GM12878 (cell line): Measurements from ENCODE around the gene ETNK2. TPM values are rescaled to one million over a fixed set of nuclear protein-coding genes. Genes with fewer than 3 reads are reported as not detected.

Experiments
- ATAC-seq: fragments of 200-7000 bp; cut with Tn5 transposase; 3 replicates; pipeline ENCODE4 v1.9.1; 2020; ENCODE audit warnings: mild to moderate bottlenecking, moderate library complexity
- BruUV-seq: library from RNA; stranded (reverse); fragments of 400-500 nt; replicated peaks from 2 replicates; lab custom pipeline; 2021; lab: Mats Ljungman, UMichigan
- CTCF ChIA-PET: fragments of 300-600 bp; sonication (Branson Sonifier 250); formaldehyde crosslinking; extraction: SDS; loops from one replicate; lab custom pipeline; 2021; ENCODE audit warnings: inconsistent platforms; lab: Yijun Ruan, JAX
- POLR2A ChIA-PET: fragments of 350-600 bp; formaldehyde crosslinking; extraction: SDS; loops from one replicate; lab custom pipeline; 2021; ENCODE audit warnings: inconsistent platforms; lab: Charles Lee
- RAD21 ChIA-PET: fragments of 300-600 bp; sonication (Branson Sonifier 250); formaldehyde crosslinking; loops from one replicate; lab custom pipeline; 2023; ENCODE audit warnings: antibody characterized with exemption; ENCODE audit not compliant: unreplicated experiment; lab: Charles Lee
- SMC1A ChIA-PET: fragments of 300-600 bp; sonication (Branson Sonifier 250); formaldehyde crosslinking; loops from one replicate; lab custom pipeline; 2023; ENCODE audit not compliant: unreplicated experiment, uncharacterized antibody; lab: Charles Lee
- DNase-seq: peaks from one replicate; pipeline ENCODE4 v3.0.0-alpha.2; 2011; ENCODE audit warnings: low read depth, low spot score
- FAIRE-seq: peaks from 3 replicates; lab custom pipeline; 2011; peaks lifted over from hg19 to GRCh38; lab: Jason Lieb, UNC
- H2AFZ ChIP-seq: 2 replicates; pipeline ENCODE4 v1.6.0; 2011; ENCODE audit warnings: low read depth, low read length, control low read depth; ENCODE audit not compliant: control insufficient read depth
- H3K27ac ChIP-seq: 2 replicates; pipeline ENCODE4 v1.5.1; 2011; ENCODE audit warnings: control low read depth; ENCODE audit not compliant: control insufficient read depth, insufficient read depth
- H3K27me3 ChIP-seq, 2 experiments: replicated peaks in 1 of 2; 2 replicates each; pipeline versions ENCODE4 v1.6.0 to v1.6.1; 2011; ENCODE audit warnings: low read length in 1 of 2; ENCODE audit not compliant: control insufficient read depth in 2 of 2, insufficient read depth in 2 of 2
- H3K36me3 ChIP-seq, 2 experiments: 2 replicates each; pipeline ENCODE4 v1.5.1; 2011; ENCODE audit warnings: low read length in 1 of 2; ENCODE audit not compliant: control insufficient read depth in 2 of 2, insufficient read depth in 2 of 2
- H3K4me1 ChIP-seq: 2 replicates; pipeline ENCODE4 v1.6.1; 2011; ENCODE audit warnings: mild to moderate bottlenecking, low read length, moderate library complexity, mixed read lengths; ENCODE audit not compliant: control insufficient read depth, insufficient read depth
- H3K4me2 ChIP-seq: 2 replicates; pipeline ENCODE4 v1.6.0; 2011; ENCODE audit warnings: control low read depth; ENCODE audit not compliant: control insufficient read depth, insufficient read depth
- H3K4me3 ChIP-seq: fragments of 200-600 bp; sonication (generic); 2 replicates; pipeline ENCODE4 v1.5.1; 2016
- H3K79me2 ChIP-seq: 2 replicates; pipeline ENCODE4 v1.6.0; 2011; ENCODE audit warnings: low read length; ENCODE audit not compliant: control insufficient read depth, insufficient read depth
- H3K9ac ChIP-seq: 2 replicates; pipeline ENCODE4 v1.8.0; 2011; ENCODE audit warnings: low read length, control low read depth, mixed read lengths; ENCODE audit not compliant: control insufficient read depth, insufficient read depth
- H3K9me3 ChIP-seq: replicated peaks from 3 replicates; pipeline ENCODE4 v1.5.1; 2011; ENCODE audit warnings: mild to moderate bottlenecking, low read length; ENCODE audit not compliant: control insufficient read depth, insufficient read depth
- H4K20me1 ChIP-seq: 2 replicates; pipeline ENCODE4 v1.6.0; 2011; ENCODE audit not compliant: control insufficient read depth, insufficient read depth
- CBFB ChIP-seq: IDR thresholded peaks from 2 replicates; pipeline ENCODE4 v1.6.1; 2016; ENCODE audit warnings: antibody characterized with exemption, low read depth
- CBX5 ChIP-seq: sonication (generic); IDR thresholded peaks from 2 replicates; pipeline ENCODE4 v1.6.1; 2016; ENCODE audit warnings: low read depth, moderate library complexity, mild to moderate bottlenecking, inconsistent platforms
- FOS ChIP-seq: IDR thresholded peaks from 3 replicates; pipeline ENCODE4 v1.6.1; 2011; ENCODE audit warnings: borderline replicate concordance; ENCODE audit not compliant: insufficient read length; ENCODE audit errors: extremely low read depth
- KDM1A ChIP-seq: fragments of 200-600 bp; sonication (generic); IDR thresholded peaks from 2 replicates; pipeline ENCODE4 v1.6.1; 2016; ENCODE audit warnings: borderline replicate concordance
- MTA2 ChIP-seq: fragments of 450-650 bp; IDR thresholded peaks from 2 replicates; pipeline ENCODE4 v1.6.1; 2016; ENCODE audit warnings: low read depth, mild to moderate bottlenecking, moderate library complexity
- POU2F2 ChIP-seq: IDR thresholded peaks from 3 replicates; pipeline ENCODE4 v1.6.1; 2011; ENCODE audit warnings: low read depth, mild to moderate bottlenecking, low read length, borderline replicate concordance
- RFX5 ChIP-seq: IDR thresholded peaks from 2 replicates; pipeline ENCODE4 v1.6.1; 2011; ENCODE audit warnings: low read depth, low read length, improper control_type of control experiment
- SUPT20H ChIP-seq: IDR thresholded peaks from 2 replicates; pipeline ENCODE4 v1.6.1; 2011; ENCODE audit warnings: low read depth, mild to moderate bottlenecking, low read length, moderate library complexity, borderline replicate concordance; ENCODE audit not compliant: control insufficient read depth
- TCF7 ChIP-seq: IDR thresholded peaks from 2 replicates; pipeline ENCODE4 v1.6.1; 2014; ENCODE audit warnings: antibody characterized with exemption, borderline replicate concordance
- WRNIP1 ChIP-seq: IDR thresholded peaks from 2 replicates; pipeline ENCODE4 v1.6.1; 2011; ENCODE audit warnings: low read depth, low read length, improper control_type of control experiment, borderline replicate concordance
- ZBED1 ChIP-seq: IDR thresholded peaks from 2 replicates; pipeline ENCODE4 v1.6.1; 2016; ENCODE audit warnings: borderline replicate concordance
- ZNF207 ChIP-seq: fragments of 450-650 bp; IDR thresholded peaks from 2 replicates; pipeline ENCODE4 v1.6.1; 2014; ENCODE audit warnings: antibody characterized with exemption, mild to moderate bottlenecking, borderline replicate concordance
- ZZZ3 ChIP-seq: IDR thresholded peaks from 2 replicates; pipeline ENCODE4 v1.6.1; 2011; ENCODE audit warnings: low read depth; ENCODE audit not compliant: control insufficient read depth, insufficient read length
- WGBS: methylation state at CpG from one replicate; pipeline ENCODE4 v1.1.6; 2016; ENCODE audit warnings: low lambda C conversion rate; ENCODE audit not compliant: insufficient replicate concordance, insufficient coverage; ENCODE audit errors: missing lambda C conversion rate; 5-methylcytosine and 5-hydroxymethylcytosine counted together
- in situ Hi-C: fragments of 300-500 bp; cut with MboI; formaldehyde crosslinking; loops from 9 replicates; pipeline ENCODE4 v1.14.3; 2018; ENCODE audit warnings: mixed read lengths
- intact Hi-C: fragments of 100-400 bp; cut with micrococcal nuclease; formaldehyde crosslinking; loops from one replicate; pipeline ENCODE4 v1.14.2; 2022; ENCODE audit not compliant: unreplicated experiment
- polyA plus RNA-seq, 11 experiments: library from polyadenylated mRNA; depleted of rRNA in 4 of 11; unstranded in 6 of 11; stranded (reverse) in 5 of 11; fragments of >200 nt; fragmentation: Nextera tagmentation in 4 of 11; fragmentation: Illumina TruSeq in 1 of 11; extraction: Ambion mirVana in 4 of 11; extraction: Trizol in 1 of 11; gene quantifications; 1 replicate in 1 of 11; 2 replicates in 10 of 11; pipeline versions ENCODE4 v1.2.1 to v1.2.3, GENCODE V29; 2011 to 2016; ENCODE audit warnings: inconsistent platforms in 2 of 11, missing spikeins in 2 of 11, low read depth in 1 of 11
- total RNA-seq, 4 experiments: library from RNA; depleted of rRNA in 3 of 4; stranded (reverse); fragments of >200 nt in 3 of 4; fragmentation: Illumina TruSeq in 1 of 4; extraction: Trizol in 1 of 4; gene quantifications; 2 replicates each; pipeline versions ENCODE4 v1.2.1 to v1.2.3, GENCODE V29; 2013 to 2021
- TF ChIP-seq, protein P1 (sequence below): IDR thresholded peaks from 2 replicates; pipeline ENCODE4 v1.6.1; 2011; ENCODE audit warnings: borderline replicate concordance, low read depth, mild to moderate bottlenecking, moderate library complexity, mixed read lengths, low read length; ENCODE audit not compliant: insufficient read depth; ENCODE audit errors: extremely low read length
- TF ChIP-seq, protein P2 (sequence below): fragments of 450-650 bp; IDR thresholded peaks from 2 replicates; pipeline ENCODE4 v1.6.1; 2016; ENCODE audit warnings: mild to moderate bottlenecking, moderate library complexity, borderline replicate concordance

ETNK2 gene
- total and polyA plus RNA-seq, 10 of the 15 experiments (the other 5 are each of a cell fraction or from before 2014, with no cell fraction given), result 0.14 TPM; not detected in 9

DNA sequence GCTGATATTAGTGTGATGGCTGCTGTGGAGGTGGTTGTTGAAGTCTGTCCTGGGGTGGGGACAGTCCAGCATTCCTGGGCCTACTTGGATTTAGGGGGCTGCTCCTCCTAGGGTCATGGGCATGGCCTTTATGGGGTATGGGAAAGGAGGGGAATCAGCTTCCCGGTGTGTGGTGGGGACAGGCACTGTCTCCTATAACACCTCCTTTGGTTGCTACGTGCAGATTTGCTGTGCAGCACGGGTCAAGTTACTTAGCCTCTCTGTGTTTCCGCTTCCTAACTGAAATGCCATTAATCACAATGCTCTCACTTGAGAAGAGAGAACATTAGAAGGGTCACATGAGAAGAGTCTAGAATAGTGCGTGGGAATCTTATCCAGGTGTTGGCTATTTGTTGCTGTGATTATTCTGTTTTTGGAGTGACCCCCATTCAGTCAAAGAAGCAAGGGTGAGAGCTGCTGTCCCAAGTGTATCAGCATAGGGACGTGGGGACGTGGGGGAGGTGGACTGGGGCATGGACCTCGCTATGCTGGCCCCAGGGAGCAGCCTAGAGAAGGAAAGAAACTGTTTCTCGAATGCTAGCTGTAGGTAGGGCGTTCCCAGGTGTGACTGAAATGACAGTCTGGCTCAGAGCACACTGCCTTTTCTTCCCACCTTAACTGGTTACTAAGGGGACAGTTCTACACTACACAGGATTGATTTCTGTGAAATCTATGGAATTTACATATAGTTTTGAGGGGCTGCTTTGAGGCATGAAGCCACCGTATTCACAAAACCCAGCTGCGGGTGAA, 59.0 kb downstream of the ETNK2 start (continued):
- TF ChIP-seq CBX5, result no peak

DNA sequence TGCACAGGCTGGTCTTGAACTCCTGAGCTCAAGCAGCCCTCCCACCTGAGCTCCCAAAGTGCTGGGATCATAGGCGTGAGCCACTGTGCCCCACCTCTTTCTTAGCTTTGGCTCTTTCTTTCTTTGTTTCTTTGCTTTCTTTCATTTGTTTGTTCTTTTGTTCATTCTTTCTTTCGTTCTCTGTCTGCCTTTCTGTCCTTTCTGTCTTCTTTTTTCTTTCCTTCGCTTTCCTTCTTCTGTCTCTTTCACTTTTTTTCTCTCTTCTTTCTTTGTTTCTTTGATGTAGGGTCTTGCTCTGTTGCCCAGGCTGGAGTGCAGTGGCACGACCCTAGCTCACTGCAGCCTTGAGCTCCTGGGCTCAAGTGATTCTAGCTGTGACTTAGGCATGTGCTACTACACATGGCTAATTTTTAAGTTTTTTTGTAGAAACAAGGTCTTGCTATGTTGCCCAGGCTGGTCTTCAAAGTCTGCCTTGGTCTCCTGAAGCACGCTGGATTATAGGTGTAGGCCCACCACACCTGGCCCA, 60.0 kb downstream of the ETNK2 start:
- no peak overlapping the region for H3K4me3 ChIP-seq
- in situ Hi-C loops, result no loop called here
- H3K9ac ChIP-seq, result no peak overlapping the region
- no peaks in the 10 kb centered on the region for H3K4me1 ChIP-seq
- no peak for DNase-seq
- H3K27ac ChIP-seq, result no peak overlapping the region
- no peak for FAIRE-seq
- no peaks in the 10 kb centered on the region for H3K9me3 ChIP-seq
- no peak overlapping the region for H3K4me2 ChIP-seq
- intact Hi-C loops, result no loop called here
- RAD21 ChIA-PET, result interaction anchor here (1.4 to 2.0 kb wide), 2 partner anchors 11 to 14 kb away, joined by 3 to 5 read pairs; no protein-coding TSS in a partner anchor
- no peaks in the 10 kb centered on the region for H4K20me1 ChIP-seq
- H3K27me3 ChIP-seq, result no peaks in the 10 kb centered on the region; a peak in 1 of 4 replicates
- WGBS, result 0% methylated on average over 5 of the region's 5 CpGs
- no peaks in the 10 kb centered on the region for H3K36me3 ChIP-seq
- no peaks in the 10 kb centered on the region for H3K79me2 ChIP-seq
- POLR2A ChIA-PET, result interaction anchor here (1.3 kb wide), 1 partner anchor 16 kb away, joined by 3 read pairs; no protein-coding TSS in a partner anchor
- no peak for ATAC-seq
- no peak overlapping the region for H2AFZ ChIP-seq
- CTCF ChIA-PET, result interaction anchor here (1.0 to 1.8 kb wide), 3 partner anchors 12 to 37 kb away, joined by 3 to 6 read pairs (median 4); no protein-coding TSS in a partner anchor
- SMC1A ChIA-PET, result interaction anchor here (0.6 to 1.1 kb wide), 2 partner anchors 15 to 76 kb away, joined by 3 read pairs; no protein-coding TSS in a partner anchor
- BruUV-seq, result no TSS peak
- TF ChIP-seq, protein P1, sequence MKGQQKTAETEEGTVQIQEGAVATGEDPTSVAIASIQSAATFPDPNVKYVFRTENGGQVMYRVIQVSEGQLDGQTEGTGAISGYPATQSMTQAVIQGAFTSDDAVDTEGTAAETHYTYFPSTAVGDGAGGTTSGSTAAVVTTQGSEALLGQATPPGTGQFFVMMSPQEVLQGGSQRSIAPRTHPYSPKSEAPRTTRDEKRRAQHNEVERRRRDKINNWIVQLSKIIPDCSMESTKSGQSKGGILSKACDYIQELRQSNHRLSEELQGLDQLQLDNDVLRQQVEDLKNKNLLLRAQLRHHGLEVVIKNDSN, result no peak
- no peak for TF ChIP-seq ZNF207
- TF ChIP-seq POU2F2, result no peak
- TF ChIP-seq ZBED1, result no peak
- no peak for TF ChIP-seq KDM1A
- no peak for TF ChIP-seq MTA2
- no peak for TF ChIP-seq ZZZ3
- no peak for TF ChIP-seq FOS
- TF ChIP-seq TCF7, result no peak
- no peak for TF ChIP-seq CBFB
- TF ChIP-seq RFX5, result no peak
- no peak for TF ChIP-seq SUPT20H
- TF ChIP-seq WRNIP1, result no peak
- TF ChIP-seq, protein P2, sequence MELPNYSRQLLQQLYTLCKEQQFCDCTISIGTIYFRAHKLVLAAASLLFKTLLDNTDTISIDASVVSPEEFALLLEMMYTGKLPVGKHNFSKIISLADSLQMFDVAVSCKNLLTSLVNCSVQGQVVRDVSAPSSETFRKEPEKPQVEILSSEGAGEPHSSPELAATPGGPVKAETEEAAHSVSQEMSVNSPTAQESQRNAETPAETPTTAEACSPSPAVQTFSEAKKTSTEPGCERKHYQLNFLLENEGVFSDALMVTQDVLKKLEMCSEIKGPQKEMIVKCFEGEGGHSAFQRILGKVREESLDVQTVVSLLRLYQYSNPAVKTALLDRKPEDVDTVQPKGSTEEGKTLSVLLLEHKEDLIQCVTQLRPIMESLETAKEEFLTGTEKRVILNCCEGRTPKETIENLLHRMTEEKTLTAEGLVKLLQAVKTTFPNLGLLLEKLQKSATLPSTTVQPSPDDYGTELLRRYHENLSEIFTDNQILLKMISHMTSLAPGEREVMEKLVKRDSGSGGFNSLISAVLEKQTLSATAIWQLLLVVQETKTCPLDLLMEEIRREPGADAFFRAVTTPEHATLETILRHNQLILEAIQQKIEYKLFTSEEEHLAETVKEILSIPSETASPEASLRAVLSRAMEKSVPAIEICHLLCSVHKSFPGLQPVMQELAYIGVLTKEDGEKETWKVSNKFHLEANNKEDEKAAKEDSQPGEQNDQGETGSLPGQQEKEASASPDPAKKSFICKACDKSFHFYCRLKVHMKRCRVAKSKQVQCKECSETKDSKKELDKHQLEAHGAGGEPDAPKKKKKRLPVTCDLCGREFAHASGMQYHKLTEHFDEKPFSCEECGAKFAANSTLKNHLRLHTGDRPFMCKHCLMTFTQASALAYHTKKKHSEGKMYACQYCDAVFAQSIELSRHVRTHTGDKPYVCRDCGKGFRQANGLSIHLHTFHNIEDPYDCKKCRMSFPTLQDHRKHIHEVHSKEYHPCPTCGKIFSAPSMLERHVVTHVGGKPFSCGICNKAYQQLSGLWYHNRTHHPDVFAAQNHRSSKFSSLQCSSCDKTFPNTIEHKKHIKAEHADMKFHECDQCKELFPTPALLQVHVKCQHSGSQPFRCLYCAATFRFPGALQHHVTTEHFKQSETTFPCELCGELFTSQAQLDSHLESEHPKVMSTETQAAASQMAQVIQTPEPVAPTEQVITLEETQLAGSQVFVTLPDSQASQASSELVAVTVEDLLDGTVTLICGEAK, result no peak
